ENCODE data around the gene DOCK7. TPM values are rescaled to one million over a fixed set of nuclear protein-coding genes. Genes with fewer than 3 reads are reported as not detected.

DOCK7 gene
- total and polyA plus RNA-seq, 2 of the 13 experiments (the other 11 are each of a cell fraction or from before 2014, with no cell fraction given), result 45.7 to 67.2 TPM

DNA sequence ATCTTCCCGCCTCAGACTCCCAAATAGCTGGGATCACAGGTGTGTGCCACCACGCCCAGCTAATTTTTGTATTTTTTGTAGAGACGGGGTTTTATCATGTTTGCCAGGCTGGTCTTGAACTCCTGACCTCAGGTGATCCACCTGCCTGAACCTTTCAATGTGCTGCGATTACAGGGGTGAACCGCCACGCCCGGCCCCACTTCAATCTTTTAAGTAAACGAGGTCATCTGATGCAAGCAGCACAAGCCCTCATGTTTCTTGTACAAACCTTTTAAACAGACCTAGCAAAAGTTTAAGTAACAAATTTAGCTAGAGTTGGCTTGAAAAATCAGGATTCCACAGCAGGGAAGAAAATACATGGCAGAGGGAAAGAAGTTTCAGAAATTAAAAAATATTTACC, 272.5 kb downstream of the DOCK7 start:
- intact Hi-C loops (cut with micrococcal nuclease; ENCODE audit: unreplicated experiment), result no loop called here
- ChIA-PET CTCF (ENCODE audit: low intra/inter-chr PET ratio, low total read pairs) (no interaction called here), POLR2A (interaction anchor here (0.7 to 0.9 kb wide), 2 partner anchors 8 to 225 kb away, joined by 3 read pairs; no protein-coding TSS in a partner anchor)
- no peak for DNase-seq (ENCODE audit: low spot score)
- no peak overlapping the region for H3K4me3 ChIP-seq (replicated peaks in 1 of 3; ENCODE audit: insufficient read depth in 1 of 3, low read depth in 2 of 3, low read length in 3 of 3)
- WGBS (ENCODE audit: low lambda C conversion rate), result 19% methylated on average over 8 of the region's 8 CpGs
- no peaks in the 10 kb centered on the region; a peak in 1 of 5 replicates for H3K27me3 ChIP-seq (ENCODE audit: control insufficient read depth in 1 of 2, insufficient read depth in 2 of 2, low read length in 2 of 2)
- peaks cover 21% of the 10 kb centered on the region for H3K4me1 ChIP-seq (ENCODE audit: insufficient read depth, low read length)
- no peak overlapping the region for H3K27ac ChIP-seq (ENCODE audit: extremely low read length, insufficient read depth, low read length)
- no peaks in the 10 kb centered on the region for H3K79me2 ChIP-seq (ENCODE audit: insufficient read depth, low read length)
- H4K20me1 ChIP-seq (ENCODE audit: insufficient read depth, low read length), result no peaks in the 10 kb centered on the region
- no peak for FAIRE-seq
- H3K9me3 ChIP-seq (ENCODE audit: low read length), result no peaks in the 10 kb centered on the region
- H2AFZ ChIP-seq (ENCODE audit: low read length), result no peak overlapping the region
- no TSS peak for BruUV-seq (replicated peaks)
- in situ Hi-C loops (cut with HindIII; ENCODE audit: extremely low pct_ligation_motif_present, low pct_unique_long_range_greater_than_20kb), result no loop called here
- TF ChIP-seq ZSCAN25 (CRISPR knock-in tag; IDR thresholded peaks at IDR 0.05), result peak; percentile 57; the same call in 1 of the 2 replicates
- no peak for TF ChIP-seq NBN (conservative IDR thresholded peaks at IDR 0.05)
- no peak for TF ChIP-seq SOX6 (IDR thresholded peaks at IDR 0.05)
- 0 out of 2 replicates have a peak, but pooled peaks have one; percentile 26 for TF ChIP-seq SOX6 (CRISPR knock-in tag; IDR thresholded peaks at IDR 0.05)
- TF ChIP-seq HNF4A (CRISPR knock-in tag; IDR thresholded peaks at IDR 0.05), result 0 out of 2 replicates have a peak, but pooled peaks have one; percentile 12
- TF ChIP-seq RARA (CRISPR knock-in tag; IDR thresholded peaks at IDR 0.05), result 0 out of 2 replicates have a peak, but pooled peaks have one; percentile 15
- no peak for TF ChIP-seq ZFP36L2 (CRISPR knock-in tag; IDR thresholded peaks at IDR 0.05)
- TF ChIP-seq, protein P1, sequence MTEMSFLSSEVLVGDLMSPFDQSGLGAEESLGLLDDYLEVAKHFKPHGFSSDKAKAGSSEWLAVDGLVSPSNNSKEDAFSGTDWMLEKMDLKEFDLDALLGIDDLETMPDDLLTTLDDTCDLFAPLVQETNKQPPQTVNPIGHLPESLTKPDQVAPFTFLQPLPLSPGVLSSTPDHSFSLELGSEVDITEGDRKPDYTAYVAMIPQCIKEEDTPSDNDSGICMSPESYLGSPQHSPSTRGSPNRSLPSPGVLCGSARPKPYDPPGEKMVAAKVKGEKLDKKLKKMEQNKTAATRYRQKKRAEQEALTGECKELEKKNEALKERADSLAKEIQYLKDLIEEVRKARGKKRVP (CRISPR knock-in tag; IDR thresholded peaks at IDR 0.05), result peak in 1 of 2 experiments; percentile 79; a peak in 2 of 4 replicates
- H3K9ac ChIP-seq (ENCODE audit: insufficient read depth, low read depth, low read length), result no peak overlapping the region
- no peak overlapping the region for H3K4me2 ChIP-seq (ENCODE audit: low read depth, low read length)
- no peaks in the 10 kb centered on the region for H3K36me3 ChIP-seq (replicated peaks in 1 of 2; ENCODE audit: control insufficient read depth in 1 of 2, insufficient read depth in 2 of 2, low read length in 2 of 2)
- ATAC-seq, result no peak

Measured in HepG2 (cell line).